HG02642 (cell line): ENCODE data around the gene B4GALT1.
"Not testable (repeated sequence)": the region's sequence is repeated elsewhere in the genome, so short reads cannot be mapped to it uniquely, and the experiment has no call there.

Experiments
- ATAC-seq: cut with Tn5 transposase; IDR thresholded peaks from one replicate; pipeline ENCODE4 v1.9.1; 2021; ENCODE audit warnings: mild to moderate bottlenecking; ENCODE audit not compliant: unreplicated experiment, poor library complexity

Gene B4GALT1

GRCh38 chr9:33106827-33107621 is 60.1 kb downstream of the B4GALT1 start:
- ATAC-seq, result no peak

- no peak for ATAC-seq
Measured at GRCh38 chr9:33106372-33106771, 60.8 kb downstream of the B4GALT1 start.

GRCh38 chr9:33105959-33106358 is 61.2 kb downstream of the B4GALT1 start:
- ATAC-seq, result no peak

GRCh38 chr9:33105504-33105903 is 61.6 kb downstream of the B4GALT1 start:
- no peak for ATAC-seq

- ATAC-seq, result no peak
Measured at GRCh38 chr9:33104401-33104800, 62.7 kb downstream of the B4GALT1 start.

- ATAC-seq, result no peak
Measured at GRCh38 chr9:33103501-33104281, 63.4 kb downstream of the B4GALT1 start.

- ATAC-seq, result no peak
Measured at GRCh38 chr9:33102551-33103210, 64.5 kb downstream of the B4GALT1 start.

- no peak for ATAC-seq
Measured at GRCh38 chr9:33101104-33101951, 65.8 kb downstream of the B4GALT1 start.

GRCh38 chr9:33099754-33100153 is 67.4 kb downstream of the B4GALT1 start:
- ATAC-seq, result no peak

GRCh38 chr9:33097192-33097591 is 69.9 kb downstream of the B4GALT1 start:
- no peak for ATAC-seq

- no peak for ATAC-seq
Measured at GRCh38 chr9:33092634-33093033, 74.5 kb downstream of the B4GALT1 start.

- ATAC-seq, result not testable (repeated sequence)
Measured at GRCh38 chr9:33085672-33086071, 81.5 kb downstream of the B4GALT1 start.

- ATAC-seq, result no peak
Measured at GRCh38 chr9:33082538-33083326, 84.4 kb downstream of the B4GALT1 start.

GRCh38 chr9:33082128-33082527 is 85.0 kb downstream of the B4GALT1 start:
- ATAC-seq, result no peak

- no peak for ATAC-seq
Measured at GRCh38 chr9:33081128-33081851, 85.8 kb downstream of the B4GALT1 start.

- no peak for ATAC-seq
Measured at GRCh38 chr9:33080534-33080933, 86.6 kb downstream of the B4GALT1 start.

GRCh38 chr9:33076046-33077004 is 90.8 kb downstream of the B4GALT1 start, which contains the start of gene SMU1:
TSS of gene SMU1 (minus strand) at chr9:33076674. CDS start at chr9:33076608, 66 bp downstream.
- ATAC-seq, result peak; percentile 100
